SK-N-SH (cell line): ENCODE data around the gene CHD5. TPM values are rescaled to one million over a fixed set of nuclear protein-coding genes. Genes with fewer than 3 reads are reported as not detected.

Source experiments
- CTCF ChIA-PET: fragments of 300-600, 350-600 bp; formaldehyde crosslinking; extraction: SDS; loops from one replicate; lab custom pipeline; 2021; lab: Yijun Ruan, JAX
- POLR2A ChIA-PET: fragments of 350-600 bp; sonication (Branson Sonifier 250); formaldehyde crosslinking; extraction: SDS; loops from one replicate; lab custom pipeline; 2020; ENCODE audit warnings: antibody characterized with exemption, inconsistent platforms; lab: Yijun Ruan, JAX
- DNase-seq: peaks from one replicate; pipeline ENCODE4 v3.0.0; 2012
- H2AFZ ChIP-seq: fragments of 200-600 bp; sonication (generic); 2 replicates; pipeline ENCODE4 v1.8.1; 2016; ENCODE audit warnings: antibody characterized with exemption, mild to moderate bottlenecking, low read depth
- H3F3A ChIP-seq: fragments of 200-600 bp; sonication (generic); replicated peaks from 2 replicates; pipeline ENCODE3; 2016; ENCODE audit warnings: antibody characterized with exemption, mild to moderate bottlenecking; ENCODE audit not compliant: insufficient read depth
- H3K27ac ChIP-seq, 2 experiments: fragments of 200-500 bp in 1 of 2; fragments of 200-600 bp in 1 of 2; sonication (Bioruptor generic) in 1 of 2; sonication (generic), shearing (Covaris generic) in 1 of 2; 2 replicates each; pipeline versions ENCODE4 v1.5.1 to v1.6.1; 2014 to 2016; ENCODE audit warnings: low read depth in 2 of 2, inconsistent platforms in 1 of 2, low read length in 1 of 2, mild to moderate bottlenecking in 1 of 2, mixed read lengths in 1 of 2
- H3K27me3 ChIP-seq: fragments of 200-600 bp; sonication (generic), shearing (Covaris generic); 2 replicates; pipeline ENCODE4 v1.6.1; 2016; ENCODE audit warnings: mixed run types; ENCODE audit not compliant: insufficient read depth
- H3K36me3 ChIP-seq, 2 experiments: fragments of 200-500 bp in 1 of 2; fragments of 200-600 bp in 1 of 2; sonication (Bioruptor generic) in 1 of 2; sonication (generic) in 1 of 2; replicated peaks in 1 of 2; 2 replicates each; pipeline versions ENCODE3 to v1.5.1; 2014 to 2016; ENCODE audit warnings: low read length in 1 of 2, mild to moderate bottlenecking in 1 of 2; ENCODE audit not compliant: insufficient read depth in 2 of 2, control insufficient read depth in 1 of 2
- H3K4me1 ChIP-seq, 2 experiments: fragments of 200-500 bp in 1 of 2; fragments of 200-600 bp in 1 of 2; sonication (Bioruptor generic) in 1 of 2; sonication (generic), shearing (Covaris generic) in 1 of 2; 2 replicates each; pipeline versions ENCODE4 v1.5.1 to v1.6.1; 2014 to 2016; ENCODE audit warnings: low read depth in 1 of 2, low read length in 1 of 2, mixed run types in 1 of 2; ENCODE audit not compliant: insufficient read depth in 2 of 2, control insufficient read depth in 1 of 2
- H3K4me2 ChIP-seq: fragments of 200-600 bp; sonication (generic), shearing (Covaris generic); 2 replicates; pipeline ENCODE4 v1.6.1; 2017; ENCODE audit warnings: mixed run types
- H3K4me3 ChIP-seq, 2 experiments: fragments of 200-500 bp in 1 of 2; fragments of 200-600 bp in 1 of 2; sonication (Bioruptor generic) in 1 of 2; sonication (generic), shearing (Covaris generic) in 1 of 2; 2 replicates each; pipeline versions ENCODE4 v1.5.1 to v1.8.1; 2014 to 2016; ENCODE audit warnings: low read depth in 2 of 2, inconsistent platforms in 1 of 2, low read length in 1 of 2, mild to moderate bottlenecking in 1 of 2, mixed read lengths in 1 of 2, moderate library complexity in 1 of 2
- H3K79me2 ChIP-seq: fragments of 200-600 bp; sonication (generic); 2 replicates; pipeline ENCODE4 v1.8.1; 2017; ENCODE audit warnings: mild to moderate bottlenecking; ENCODE audit not compliant: insufficient read depth
- H3K9ac ChIP-seq: fragments of 200-600 bp; sonication (generic); 2 replicates; pipeline ENCODE4 v1.6.1; 2017; ENCODE audit warnings: mixed run types
- H3K9me2 ChIP-seq: fragments of 200-600 bp; sonication (generic); 2 replicates; pipeline ENCODE4 v1.6.1; 2017; ENCODE audit warnings: mixed run types
- H3K9me3 ChIP-seq: fragments of 200-600 bp; sonication (generic); 2 replicates; pipeline ENCODE4 v1.6.1; 2017; ENCODE audit warnings: mixed run types, mild to moderate bottlenecking, moderate library complexity
- H4K20me1 ChIP-seq: fragments of 200-600 bp; sonication (generic); 2 replicates; pipeline ENCODE4 v1.6.1; 2017; ENCODE audit warnings: mild to moderate bottlenecking, mixed run types; ENCODE audit not compliant: insufficient read depth
- ELF1 ChIP-seq: IDR thresholded peaks from 2 replicates; pipeline ENCODE4 v1.4.0; 2012
- FOXJ3 ChIP-seq: sonication (generic); formaldehyde crosslinking; IDR thresholded peaks from 2 replicates; pipeline ENCODE4 v1.5.1; 2020; ENCODE audit warnings: mild to moderate bottlenecking, missing genetic modification reagents
- FOXM1 ChIP-seq: IDR thresholded peaks from 2 replicates; pipeline ENCODE4 v1.4.0; 2012; ENCODE audit warnings: low read depth, mild to moderate bottlenecking
- GATA2 ChIP-seq: sonication (generic); formaldehyde crosslinking; IDR thresholded peaks from 2 replicates; pipeline ENCODE4 v1.5.0; 2020; ENCODE audit warnings: mild to moderate bottlenecking, missing genetic modification reagents
- IRF3 ChIP-seq: fragments of 150-350 bp; IDR thresholded peaks from 2 replicates; pipeline ENCODE4 v1.6.1; 2016; ENCODE audit warnings: mild to moderate bottlenecking, low read depth, low read length
- MAX ChIP-seq: IDR thresholded peaks from 2 replicates; pipeline ENCODE4 v1.4.0; 2012; ENCODE audit warnings: low read depth
- MXI1 ChIP-seq: IDR thresholded peaks from 2 replicates; pipeline ENCODE4 v1.6.1; 2012; ENCODE audit warnings: mild to moderate bottlenecking, low read depth, low read length, improper control_type of control experiment
- PBX3 ChIP-seq: IDR thresholded peaks from 2 replicates; pipeline ENCODE4; 2012
- POLR2AphosphoS5 ChIP-seq: IDR thresholded peaks from 2 replicates; pipeline ENCODE4 v1.6.1; 2012; ENCODE audit warnings: low read depth, low read length
- RAD21 ChIP-seq: IDR thresholded peaks from 2 replicates; pipeline ENCODE4 v1.6.1; 2012; ENCODE audit warnings: mild to moderate bottlenecking, low read length
- REST ChIP-seq: IDR thresholded peaks from 2 replicates; pipeline ENCODE4 v1.6.1; 2012; ENCODE audit warnings: mild to moderate bottlenecking, low read depth, low read length, moderate library complexity
- RXRA ChIP-seq: IDR thresholded peaks from 2 replicates; pipeline ENCODE4 v1.4.0; 2012; ENCODE audit warnings: low read depth, mild to moderate bottlenecking, borderline replicate concordance
- SIN3A ChIP-seq: IDR thresholded peaks from 2 replicates; pipeline ENCODE4 v1.6.1; 2012; ENCODE audit warnings: low read depth, mild to moderate bottlenecking, low read length, moderate library complexity, borderline replicate concordance
- SMC3 ChIP-seq: IDR thresholded peaks from 2 replicates; pipeline ENCODE4 v1.6.1; 2012; ENCODE audit warnings: low read depth, low read length, improper control_type of control experiment
- USF1 ChIP-seq: IDR thresholded peaks from 2 replicates; pipeline ENCODE4 v1.4.0; 2012; ENCODE audit warnings: low read depth, borderline replicate concordance
- USF2 ChIP-seq: fragments of 150-350 bp; IDR thresholded peaks from 2 replicates; pipeline ENCODE4 v1.6.1; 2017; ENCODE audit warnings: antibody characterized with exemption, low read length, low read depth, borderline replicate concordance
- WGBS: methylation state at CpG from one replicate; pipeline ENCODE4 v1.1.6; 2017; ENCODE audit warnings: low lambda C conversion rate; 5-methylcytosine and 5-hydroxymethylcytosine counted together
- polyA plus RNA-seq, 3 experiments: library from polyadenylated mRNA; depleted of rRNA; stranded (reverse); fragments of >200 nt; gene quantifications; 2 replicates each; pipeline ENCODE4 v1.2.3, GENCODE V29; 2012

The CHD5 gene
- polyA plus RNA-seq, 1 of the 3 experiments (the other 2 are of a cell fraction), result 0.26 TPM

- no peaks in the 10 kb centered on the region for H3K9me3 ChIP-seq
- no peak overlapping the region for H2AFZ ChIP-seq
- peaks cover 4% of the 10 kb centered on the region for H3F3A ChIP-seq
- no peaks in the 10 kb centered on the region for H3K36me3 ChIP-seq
- H3K4me2 ChIP-seq, result no peak overlapping the region
- no peak overlapping the region for H3K27ac ChIP-seq
- no peaks in the 10 kb centered on the region for H3K9me2 ChIP-seq
- DNase-seq, result no peak
- no peaks in the 10 kb centered on the region for H3K79me2 ChIP-seq
- POLR2A ChIA-PET, result no interaction called here
- no peaks in the 10 kb centered on the region for H4K20me1 ChIP-seq
- no peak overlapping the region for H3K4me3 ChIP-seq
- WGBS, result 46% methylated on average over 5 of the region's 7 CpGs
- CTCF ChIA-PET, result interaction anchor here (1.2 to 1.4 kb wide), 3 partner anchors 15 to 33 kb away, joined by 3 read pairs; no protein-coding TSS in a partner anchor
- no peak overlapping the region for H3K9ac ChIP-seq
- TF ChIP-seq GATA2 (CRISPR knock-in tag) (no peak), MAX (no peak), RAD21 (no peak), PBX3 (no peak), FOXJ3 (CRISPR knock-in tag) (no peak), REST (no peak), MXI1 (no peak), USF1 (no peak), POLR2AphosphoS5 (no peak), IRF3 (no peak), FOXM1 (no peak), RXRA (no peak), SMC3 (no peak), ELF1 (no peak), SIN3A (no peak), USF2 (no peak)
- TF ChIP-seq, all 33 proteins: peak for 0
- H3K27me3 ChIP-seq, result no peaks in the 10 kb centered on the region
- peaks cover 0 to 6% of the 10 kb centered on the region in 2 experiments; a peak in 1 of 4 replicates for H3K4me1 ChIP-seq
Measured at GRCh38 chr1:6152882-6153281, 27.2 kb downstream of the CHD5 start.
